HG02943 (cell line): ENCODE measurements around the gene BPIFB6.

Source experiments
- ATAC-seq: cut with Tn5 transposase; IDR thresholded peaks from one replicate; pipeline ENCODE4 v1.9.1; 2021; ENCODE audit warnings: mild to moderate bottlenecking, low read depth, moderate library complexity; ENCODE audit not compliant: unreplicated experiment

BPIFB6 gene

GRCh38 chr20:33015114-33015484 lies 16.3 kb upstream of the BPIFB6 start:
- ATAC-seq, result no peak

GRCh38 chr20:33015700-33016580 lies 15.5 kb upstream of the BPIFB6 start:
- ATAC-seq, result no peak

GRCh38 chr20:33016581-33017109 lies 14.8 kb upstream of the BPIFB6 start:
- ATAC-seq, result no peak

- no peak for ATAC-seq
Observed at GRCh38 chr20:33017542-33017941, 13.9 kb upstream of the BPIFB6 start.

- no peak for ATAC-seq
Observed at GRCh38 chr20:33018169-33018931, 13.1 kb upstream of the BPIFB6 start.

GRCh38 chr20:33019465-33020277 lies 11.8 kb upstream of the BPIFB6 start:
- no peak for ATAC-seq

GRCh38 chr20:33020278-33021161 lies 10.9 kb upstream of the BPIFB6 start:
- no peak for ATAC-seq

GRCh38 chr20:33021879-33022278 lies 9.6 kb upstream of the BPIFB6 start:
- ATAC-seq, result no peak

GRCh38 chr20:33022289-33022688 lies 9.2 kb upstream of the BPIFB6 start:
- no peak for ATAC-seq

GRCh38 chr20:33022694-33023438 lies 8.6 kb upstream of the BPIFB6 start:
- ATAC-seq, result no peak

- no peak for ATAC-seq
Observed at GRCh38 chr20:33023439-33024242, 7.8 kb upstream of the BPIFB6 start.

GRCh38 chr20:33024243-33024560 lies 7.2 kb upstream of the BPIFB6 start:
- ATAC-seq, result no peak

GRCh38 chr20:33024609-33025317 lies 6.7 kb upstream of the BPIFB6 start:
- no peak for ATAC-seq

- no peak for ATAC-seq
Observed at GRCh38 chr20:33025318-33025876, 6.1 kb upstream of the BPIFB6 start.

- no peak for ATAC-seq
Observed at GRCh38 chr20:33026072-33026778, 5.2 kb upstream of the BPIFB6 start.

GRCh38 chr20:33026779-33027759 lies 4.4 kb upstream of the BPIFB6 start:
- no peak for ATAC-seq
